HT1080 (cell line): Measurements from ENCODE around the gene NME7. TPM values are rescaled to one million over a fixed set of nuclear protein-coding genes. Genes with fewer than 3 reads are reported as not detected.
A peak's percentile ranks its signal among the peaks of the same experiment; 100 is the strongest.
"Not testable (repeated sequence)": the region's sequence is repeated elsewhere in the genome, so short reads cannot be mapped to it uniquely, and the experiment has no call there.

Experiments used
- DNase-seq: peaks from one replicate; pipeline ENCODE4 v3.0.0-alpha.2; 2015; ENCODE audit warnings: low read depth
- total RNA-seq: library from RNA; depleted of rRNA; stranded (reverse); fragments of >200 nt; shearing (Covaris generic); gene quantifications from 2 replicates; pipeline ENCODE4 v1.2.3, GENCODE V29; 2014

The NME7 gene
- total RNA-seq, 1 experiment from 2014 or later = 21.0 TPM

DNA sequence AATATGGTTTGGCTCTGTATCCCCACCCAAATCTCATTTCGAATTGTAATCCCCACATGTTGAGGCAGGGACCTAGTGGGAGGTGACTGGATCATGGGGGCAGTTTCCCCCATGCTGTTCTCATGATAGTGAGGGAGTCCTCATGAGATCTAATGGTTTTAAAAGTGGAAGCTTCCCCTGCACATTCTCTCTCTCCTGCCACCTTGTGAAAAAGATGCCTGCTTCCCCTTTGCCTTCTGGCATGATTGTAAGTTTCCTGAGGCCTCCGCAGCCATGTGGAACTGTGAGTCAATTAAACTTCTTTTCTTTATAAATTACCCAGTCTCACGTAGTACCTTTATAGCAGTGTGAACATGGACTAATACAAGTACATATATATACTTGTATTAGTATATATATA lies 25.5 kb downstream of the NME7 start:
- DNase-seq = not testable (repeated sequence)

DNA sequence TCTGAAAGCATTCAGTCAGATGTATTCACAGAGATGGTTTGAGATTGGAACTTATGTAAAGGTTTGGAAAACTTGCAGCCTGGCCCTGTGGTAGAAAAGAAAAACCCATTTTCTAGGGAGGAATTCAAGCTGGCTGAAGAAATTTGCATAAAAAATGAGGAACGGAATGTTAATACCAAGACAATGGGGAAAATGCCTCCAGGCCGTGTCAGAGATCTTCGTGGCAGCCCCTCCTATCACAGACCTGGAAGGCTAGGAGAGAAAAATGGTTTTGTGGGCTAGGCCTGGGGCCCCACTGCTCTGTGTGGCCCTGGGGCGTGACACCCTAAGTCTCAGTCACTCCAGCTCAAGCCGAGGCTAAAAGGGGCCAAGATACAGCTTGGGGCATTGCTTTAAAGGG lies 26.7 kb downstream of the NME7 start:
- no peak for DNase-seq

DNA sequence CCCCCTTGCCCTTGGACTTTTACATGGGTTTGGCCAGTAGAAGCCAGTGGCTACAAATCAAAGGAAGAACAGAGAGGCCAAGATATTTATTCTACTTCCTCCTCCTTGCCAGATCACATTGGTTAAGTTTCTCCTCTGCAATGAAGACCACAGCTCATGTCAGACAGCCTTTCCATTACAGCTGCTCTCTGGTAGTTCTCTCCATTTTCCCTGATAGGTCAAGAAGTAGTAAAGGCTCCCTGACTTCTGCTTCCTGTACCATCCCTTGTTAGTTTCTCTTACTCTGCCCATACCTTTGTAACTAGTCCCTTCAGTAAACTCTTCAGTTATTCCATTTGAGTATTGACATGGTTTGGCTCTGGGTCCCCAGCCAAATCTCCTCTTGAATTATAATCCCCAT lies 27.8 kb downstream of the NME7 start:
- no peak for DNase-seq

DNA sequence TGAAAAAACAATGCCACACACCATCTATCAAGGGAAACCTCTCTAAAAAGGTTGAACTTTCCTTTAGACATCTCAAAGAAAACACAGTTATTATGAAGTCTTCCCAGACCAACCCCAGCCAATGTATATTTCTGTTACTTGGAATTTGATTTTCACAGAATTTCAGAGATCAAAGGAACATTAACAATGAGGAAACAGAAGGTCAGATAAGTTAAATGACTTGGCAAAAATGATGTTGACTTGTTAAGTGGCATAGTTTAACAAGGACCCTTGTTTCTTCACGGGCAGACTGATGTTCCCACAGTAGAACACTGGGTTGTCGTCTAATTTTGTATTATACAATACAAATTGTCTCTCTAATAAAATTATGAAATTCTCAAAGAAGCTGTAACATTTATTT lies 29.0 kb downstream of the NME7 start:
- no peak for DNase-seq

DNA sequence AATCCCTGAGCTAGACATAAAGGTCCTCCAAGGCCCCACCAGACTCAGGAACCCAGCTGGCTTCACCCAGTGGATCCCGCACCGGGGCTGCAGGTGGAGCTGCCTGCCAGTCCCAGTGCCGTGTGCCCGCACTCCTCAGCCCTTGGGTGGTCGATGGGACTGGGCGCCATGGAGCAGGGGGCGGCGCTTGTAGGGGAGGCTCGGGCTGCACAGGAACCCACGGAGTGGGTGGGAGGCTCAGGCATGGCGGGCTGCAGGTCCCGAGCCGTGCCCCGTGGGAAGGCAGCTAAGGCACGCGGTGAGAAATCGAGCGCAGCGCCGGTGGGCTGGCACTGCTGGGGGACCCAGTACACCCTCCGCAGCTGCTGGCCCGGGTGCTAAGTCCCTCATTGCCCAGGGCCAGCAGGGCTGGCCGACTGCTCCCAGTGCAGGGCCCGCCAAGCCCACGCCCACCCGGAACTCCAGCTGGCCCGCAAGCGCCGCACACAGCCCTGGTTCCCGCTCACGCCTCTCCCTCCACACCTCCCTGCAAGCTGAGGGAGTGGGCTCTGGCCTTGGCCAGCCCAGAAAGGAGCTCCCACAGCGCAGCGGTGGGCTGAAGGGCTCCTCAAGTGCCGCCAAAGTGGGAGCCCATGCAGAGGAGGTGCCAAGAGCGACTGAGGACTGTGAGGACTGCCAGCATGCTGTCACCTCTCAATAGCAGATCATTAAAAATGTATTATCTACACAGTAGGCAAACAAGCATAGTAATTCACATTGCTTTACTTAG lies 30.5 kb downstream of the NME7 start:
- DNase-seq = not testable (repeated sequence)

DNA sequence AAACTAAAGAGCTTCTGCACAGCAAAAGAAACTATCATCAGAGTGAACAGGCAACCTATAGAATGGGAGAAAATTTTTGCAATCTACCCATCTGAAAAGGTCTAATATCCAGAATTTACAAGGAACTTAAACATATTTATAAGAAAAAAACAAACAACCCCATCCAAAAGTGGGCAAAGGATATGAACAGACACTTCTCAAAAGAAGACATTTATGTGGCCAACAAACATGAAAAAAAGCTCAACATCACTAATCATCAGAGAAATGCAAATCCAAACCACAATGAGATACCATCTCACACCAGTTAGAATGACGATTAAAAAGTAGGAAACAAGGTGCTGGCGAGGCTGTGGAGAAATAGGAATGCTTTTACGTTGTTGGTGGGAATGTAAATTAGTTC lies 32.9 kb downstream of the NME7 start:
- not testable (repeated sequence) for DNase-seq

DNA sequence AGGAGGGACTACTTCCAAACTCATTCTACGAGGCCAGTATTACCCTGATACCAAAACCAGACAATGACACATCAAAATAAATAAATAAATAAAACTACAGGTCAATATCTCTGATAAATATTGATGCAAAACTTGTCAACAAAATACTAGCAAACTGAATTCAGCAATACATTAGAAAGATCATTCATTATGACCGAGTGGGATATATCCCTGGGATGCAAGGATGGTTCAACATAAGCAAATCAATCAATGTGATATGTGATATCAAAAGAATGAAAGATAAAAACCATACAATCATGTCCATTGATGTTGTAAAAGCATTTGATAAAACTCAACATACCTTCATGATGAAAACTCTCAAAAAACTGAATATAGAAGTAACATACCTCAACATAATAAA lies 36.7 kb downstream of the NME7 start:
- no peak for DNase-seq

DNA sequence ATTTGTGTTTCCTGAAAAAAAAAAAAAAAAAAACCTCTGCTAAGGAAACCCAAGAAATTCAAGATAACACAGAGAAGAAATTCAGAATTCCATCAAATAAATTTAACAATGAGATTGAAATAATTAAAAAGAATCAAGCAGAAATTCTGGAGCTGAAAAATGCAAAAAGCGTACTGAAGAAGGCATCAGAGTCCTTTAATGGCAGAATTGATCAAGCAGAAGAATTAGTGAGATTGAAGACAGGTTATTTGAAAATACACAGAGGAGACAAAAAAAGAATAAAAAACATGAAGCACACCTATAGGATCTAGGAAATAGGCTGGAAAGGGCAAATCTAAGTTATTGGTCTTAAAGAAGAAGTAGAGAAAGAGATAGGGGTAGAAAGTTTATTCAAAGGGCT lies 38.2 kb downstream of the NME7 start:
- DNase-seq = no peak

DNA sequence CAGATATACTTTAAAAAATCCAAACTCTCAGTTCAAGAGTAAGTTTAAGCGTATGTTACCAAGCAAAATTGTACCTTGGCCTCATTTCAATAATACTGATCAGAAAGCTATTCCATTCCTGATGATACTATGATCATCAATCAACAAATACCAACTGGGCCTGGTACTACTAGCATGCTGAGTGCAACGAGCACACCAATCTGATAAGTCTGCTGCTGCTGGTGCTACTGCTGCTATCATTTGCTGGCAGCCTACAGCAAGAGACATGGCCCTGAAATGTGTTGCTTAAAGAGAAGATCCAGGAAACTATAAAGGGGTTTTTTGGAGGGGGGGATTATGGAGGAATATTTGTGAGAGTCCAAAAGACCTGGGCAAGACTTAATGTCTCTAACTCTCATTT lies 39.7 kb downstream of the NME7 start:
- DNase-seq = no peak

DNA sequence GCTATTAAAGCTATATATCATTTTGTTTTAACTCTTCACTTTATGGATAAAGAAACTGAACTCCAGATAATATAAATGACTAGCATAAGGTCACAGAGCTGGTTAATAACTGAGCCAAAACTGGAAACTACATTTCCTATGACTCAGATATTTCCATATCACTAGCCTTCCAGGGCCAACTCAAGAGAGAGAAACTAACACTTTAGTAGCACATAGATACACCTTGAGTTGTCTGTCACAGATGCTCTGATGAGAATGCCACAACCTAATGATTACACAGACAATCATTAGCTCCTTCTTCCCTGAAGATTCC lies 40.7 kb downstream of the NME7 start:
- peak; percentile 66 for DNase-seq

DNA sequence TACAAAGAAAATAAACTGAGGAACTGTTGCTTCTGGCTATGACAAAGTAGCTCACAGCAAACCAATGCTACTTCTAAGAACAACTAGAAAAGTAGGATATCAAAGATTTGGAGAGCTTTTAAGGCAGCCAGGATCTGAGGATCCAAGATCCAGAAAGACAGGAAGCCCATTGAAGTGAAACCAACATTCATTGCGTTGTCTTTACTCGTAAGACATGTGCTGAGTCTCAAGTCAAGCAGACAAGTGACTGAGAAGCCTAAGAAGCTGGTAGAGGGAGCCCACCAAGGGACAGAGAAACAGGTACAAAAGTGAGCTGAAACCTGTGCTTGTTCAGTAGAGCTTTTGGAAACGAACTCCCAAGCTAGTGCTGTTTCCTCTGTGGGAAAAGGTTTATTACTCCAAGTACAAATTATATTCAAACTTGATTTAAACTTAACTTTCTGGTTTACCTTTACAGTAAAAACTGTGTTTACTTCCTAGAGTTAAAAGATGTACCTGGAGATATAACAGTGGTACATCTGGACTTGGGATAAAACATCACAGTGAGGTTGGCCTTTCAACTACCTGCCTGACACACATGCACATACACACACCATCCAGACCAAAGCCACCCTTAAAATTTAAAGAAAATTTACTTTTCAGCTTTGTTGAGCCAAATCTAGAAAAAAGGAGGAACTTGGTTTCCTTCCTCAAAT lies 41.2 kb downstream of the NME7 start:
- DNase-seq = peak; percentile 1

DNA sequence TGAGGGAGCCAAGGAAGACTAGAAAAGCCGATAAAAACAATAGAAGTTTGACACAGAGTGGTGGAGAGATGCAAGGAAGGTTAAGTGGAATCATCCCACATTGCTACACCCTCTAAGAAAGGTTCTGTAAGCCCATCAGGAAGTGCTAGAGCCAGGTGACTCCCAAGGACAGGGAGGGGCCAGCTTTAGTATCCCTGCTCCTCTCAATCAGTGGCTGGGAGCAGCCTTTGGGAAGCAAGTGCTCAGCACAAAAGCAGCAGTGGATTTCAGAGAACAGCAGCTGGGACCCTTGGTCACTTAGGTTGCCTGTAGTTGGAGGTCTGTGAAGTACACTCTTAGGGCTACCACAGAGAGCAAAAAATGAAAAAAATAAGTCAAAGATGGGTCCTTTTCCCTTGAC lies 42.5 kb downstream of the NME7 start:
- no peak for DNase-seq

DNA sequence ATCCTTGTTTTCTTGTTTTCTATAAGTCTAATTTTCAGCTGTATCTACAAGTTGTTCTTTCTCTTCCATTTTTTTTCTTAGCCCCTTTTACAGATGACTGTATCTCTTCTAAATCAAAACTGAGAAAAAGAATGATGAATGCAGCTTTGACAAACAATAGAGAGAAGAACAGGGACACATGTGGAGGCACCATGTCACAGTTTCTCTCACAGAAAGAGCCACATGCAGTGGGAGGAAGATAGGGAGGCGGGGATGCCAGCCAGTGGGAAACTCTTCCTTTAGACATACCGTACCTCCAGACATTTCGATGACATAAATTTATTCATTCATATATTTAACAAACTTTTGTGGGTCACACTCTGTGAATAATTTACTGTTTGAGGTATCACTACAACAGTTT lies 45.5 kb downstream of the NME7 start:
- no peak for DNase-seq

DNA sequence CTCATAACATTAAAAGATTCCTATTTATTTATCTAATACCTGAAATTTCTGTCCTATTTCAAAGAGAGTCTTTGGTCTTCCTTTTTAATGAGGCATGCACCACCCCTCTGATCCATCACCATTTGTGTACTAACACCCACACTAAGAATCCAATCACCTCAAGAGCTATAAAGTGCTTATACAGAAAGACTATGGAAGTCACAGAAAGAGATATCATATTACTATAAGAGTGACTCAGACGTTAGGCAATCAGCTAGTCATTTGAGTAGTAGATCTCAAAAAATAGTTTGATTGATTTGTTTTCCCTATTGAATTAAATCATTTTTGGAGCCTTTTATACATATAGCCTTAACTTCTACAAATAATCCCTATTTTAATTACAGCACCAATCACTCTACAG lies 46.1 kb downstream of the NME7 start:
- DNase-seq = peak; percentile 64

DNA sequence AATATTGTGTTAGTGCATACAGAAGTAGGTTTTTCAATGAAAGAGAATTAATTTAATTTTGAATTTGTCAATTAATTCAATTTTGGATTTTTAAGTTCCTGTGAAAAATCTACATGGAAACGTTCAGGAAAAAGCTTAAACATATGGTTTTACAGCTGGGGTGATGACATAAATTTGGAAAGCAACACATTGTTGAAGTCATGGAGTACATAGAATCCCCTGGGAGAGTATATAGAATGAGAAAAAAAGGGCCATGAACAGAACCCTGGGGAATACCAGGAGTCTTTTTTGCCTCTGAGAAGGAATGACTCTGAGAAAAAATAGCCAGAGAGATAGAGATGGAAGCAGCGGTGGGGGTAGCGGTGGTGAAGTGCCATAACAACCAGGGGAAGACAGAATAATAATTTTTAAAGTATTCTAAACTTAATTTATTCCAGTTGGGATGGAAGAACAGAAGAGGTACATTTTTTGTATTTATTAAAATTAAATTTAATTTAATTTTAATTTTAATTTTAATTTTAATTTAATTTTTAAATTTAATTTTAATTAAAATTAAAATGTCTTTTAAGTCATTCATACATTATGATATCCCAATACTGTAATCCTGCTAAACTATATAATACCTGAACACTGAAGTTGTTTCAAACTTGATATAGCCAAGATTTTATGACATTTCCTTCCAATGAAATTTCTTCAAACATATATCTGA lies 48.9 kb downstream of the NME7 start:
- no peak for DNase-seq

DNA sequence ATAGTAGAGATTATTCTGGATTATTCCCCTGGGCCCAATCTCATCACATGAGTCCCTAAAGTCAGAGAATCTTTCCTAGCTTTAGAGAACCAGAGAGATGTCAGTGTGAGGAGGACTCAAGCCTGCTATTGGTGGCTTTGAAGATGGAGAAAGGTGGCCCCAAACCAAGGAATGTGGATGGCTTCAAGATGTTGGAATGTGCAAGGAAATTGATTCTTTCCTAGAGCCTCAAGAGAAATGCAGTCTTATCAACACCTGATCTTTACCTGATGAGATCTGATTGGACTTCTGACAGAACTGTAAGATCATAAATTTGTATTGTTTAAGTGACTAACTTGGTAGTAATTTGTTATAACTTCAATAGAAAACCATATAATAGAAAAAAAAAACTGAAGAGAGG lies 51.0 kb downstream of the NME7 start:
- no peak for DNase-seq

DNA sequence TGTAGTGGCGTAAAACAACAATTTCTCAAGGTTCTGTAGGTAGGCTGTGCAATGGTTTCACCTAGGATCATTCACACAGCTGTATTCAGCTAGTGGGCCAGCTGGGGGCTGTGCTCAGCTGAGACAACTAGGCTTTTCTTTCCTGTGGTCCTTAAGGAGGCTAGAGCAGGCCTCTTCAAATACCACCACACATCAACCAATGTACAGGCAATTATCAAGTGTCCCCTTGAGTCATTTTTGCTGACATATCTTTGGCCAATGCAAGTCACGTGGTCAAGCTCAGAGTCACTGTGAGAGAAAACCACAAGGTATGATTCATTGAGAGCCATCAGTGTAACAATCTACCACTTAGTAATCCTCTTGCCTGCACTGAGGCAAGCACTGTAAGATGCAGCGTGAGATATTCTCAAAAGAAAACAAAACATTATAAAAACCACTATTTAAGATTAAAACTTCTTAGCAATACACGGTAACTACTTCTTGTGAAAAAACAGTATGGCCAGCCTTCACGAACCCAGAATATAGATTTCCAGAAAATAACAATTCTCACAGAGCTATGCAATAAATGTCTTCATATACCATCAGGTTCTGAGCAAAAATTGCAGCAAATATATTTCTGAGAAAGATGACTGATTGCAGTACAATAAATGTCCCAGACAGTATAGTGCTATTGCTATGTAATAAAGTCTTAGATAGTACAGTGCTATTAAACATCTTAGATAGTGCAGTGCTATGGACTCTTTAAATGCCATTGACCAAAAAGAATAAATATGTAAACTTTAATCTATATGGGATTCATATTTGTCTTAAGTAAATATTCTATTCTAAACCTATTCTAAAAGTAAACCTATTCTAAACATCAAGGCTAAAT lies 55.3 kb downstream of the NME7 start:
- peak; percentile 98 for DNase-seq

DNA sequence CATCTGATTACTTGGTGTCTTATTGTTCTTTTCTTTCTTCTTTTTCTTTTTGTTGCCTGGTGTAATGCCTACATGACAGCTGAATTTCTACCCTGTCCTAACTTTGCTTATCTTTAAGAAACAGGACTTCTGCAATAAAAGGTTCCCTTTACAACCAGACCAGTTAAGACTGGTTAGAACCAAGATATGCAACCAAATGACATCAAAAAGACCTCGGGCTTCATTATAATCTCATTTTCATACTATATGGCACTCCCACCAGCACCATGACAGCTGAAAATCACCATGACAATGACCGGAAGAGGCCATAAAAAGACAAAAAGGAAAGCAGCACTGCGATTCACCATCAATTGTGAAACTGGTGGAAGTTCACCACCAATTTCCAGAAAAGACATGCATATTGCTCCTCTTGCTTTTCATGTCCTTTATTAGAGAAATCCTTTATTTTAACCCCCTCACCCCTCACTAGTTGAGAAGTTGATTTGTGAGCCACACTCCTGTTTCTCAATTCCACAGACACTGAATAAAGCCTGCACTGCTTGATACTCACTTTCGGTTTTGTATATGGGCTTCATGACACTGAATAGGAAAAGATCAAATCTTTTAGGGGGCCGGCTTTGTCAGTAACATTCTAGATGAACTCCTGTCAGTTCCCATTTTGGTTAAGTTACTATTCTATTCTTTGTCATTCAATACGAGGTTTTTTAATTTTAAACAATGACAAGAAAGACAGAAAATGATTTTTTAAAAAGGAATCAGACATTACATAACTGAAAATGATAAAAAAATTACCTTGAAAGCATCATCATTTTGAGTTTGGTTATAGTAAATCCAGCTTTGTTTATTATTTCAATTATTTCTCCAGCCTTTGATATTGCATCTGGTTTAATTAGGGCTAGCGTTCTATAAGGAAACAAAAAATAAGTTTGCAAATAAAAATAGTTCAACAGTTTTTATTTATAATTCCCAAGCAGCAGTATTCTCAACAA lies 58.1 kb downstream of the NME7 start:
- DNase-seq = no peak

DNA sequence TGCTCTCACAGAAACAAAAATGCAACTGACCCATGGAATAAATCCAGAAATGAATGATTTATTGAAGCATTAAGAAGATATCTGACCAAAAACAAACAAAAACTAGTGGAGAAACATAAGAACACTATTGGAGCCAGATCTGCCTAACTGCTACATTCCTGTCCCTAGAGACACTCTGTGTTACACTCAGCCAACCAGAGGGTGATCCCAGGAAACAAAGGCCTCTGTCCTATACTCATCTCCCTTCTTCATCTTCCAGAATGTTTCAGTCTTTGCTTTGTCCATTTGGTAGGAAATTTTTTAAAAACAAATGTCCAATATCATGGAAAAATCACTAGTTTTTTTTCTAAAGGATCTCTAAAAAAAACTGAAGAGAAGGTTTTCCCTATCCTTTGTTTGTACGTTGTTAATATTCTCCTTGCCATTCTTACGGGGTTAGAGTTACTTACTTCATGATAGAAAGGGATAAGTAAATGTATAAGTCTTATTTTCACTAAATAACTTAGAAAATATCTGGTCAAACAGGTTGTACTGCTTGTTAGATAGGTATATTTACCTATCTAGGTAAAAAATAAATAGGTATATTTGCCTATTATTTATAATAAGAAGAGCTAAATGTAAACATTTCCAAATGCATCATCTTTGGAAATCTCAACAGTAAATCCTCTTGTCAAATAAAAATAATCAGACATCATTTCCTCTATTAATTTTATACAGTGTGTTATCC lies 59.1 kb downstream of the NME7 start:
- no peak for DNase-seq

DNA sequence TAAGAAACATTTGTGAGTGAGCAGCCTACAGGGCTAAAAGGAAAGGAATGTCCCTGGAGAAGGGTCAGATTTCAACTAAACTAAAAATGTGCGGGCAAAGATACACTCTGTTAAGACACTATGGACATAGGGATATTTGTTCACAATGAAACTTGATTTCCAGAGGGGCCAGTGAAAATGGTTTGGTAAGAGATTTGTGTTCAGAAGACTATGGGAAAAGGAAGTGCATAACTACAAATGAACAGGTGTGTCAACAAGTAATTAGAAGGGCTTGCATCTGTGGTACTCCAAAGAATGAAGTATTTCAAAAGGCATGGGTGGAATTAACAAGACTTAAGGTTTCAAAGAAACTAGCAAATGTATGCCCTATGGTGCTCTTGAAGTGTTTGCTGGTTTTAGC lies 60.4 kb downstream of the NME7 start:
- DNase-seq = no peak
